ENCODE results near the gene MGAT5. TPM values are rescaled to one million over a fixed set of nuclear protein-coding genes. Genes with fewer than 3 reads are reported as not detected.
"Not testable (repeated sequence)": the region's sequence is repeated elsewhere in the genome, so short reads cannot be mapped to it uniquely, and the experiment has no call there.

The MGAT5 gene
- polyA plus RNA-seq, 3 donors, result 51.2 to 54.0 (median 53.7) TPM

DNA sequence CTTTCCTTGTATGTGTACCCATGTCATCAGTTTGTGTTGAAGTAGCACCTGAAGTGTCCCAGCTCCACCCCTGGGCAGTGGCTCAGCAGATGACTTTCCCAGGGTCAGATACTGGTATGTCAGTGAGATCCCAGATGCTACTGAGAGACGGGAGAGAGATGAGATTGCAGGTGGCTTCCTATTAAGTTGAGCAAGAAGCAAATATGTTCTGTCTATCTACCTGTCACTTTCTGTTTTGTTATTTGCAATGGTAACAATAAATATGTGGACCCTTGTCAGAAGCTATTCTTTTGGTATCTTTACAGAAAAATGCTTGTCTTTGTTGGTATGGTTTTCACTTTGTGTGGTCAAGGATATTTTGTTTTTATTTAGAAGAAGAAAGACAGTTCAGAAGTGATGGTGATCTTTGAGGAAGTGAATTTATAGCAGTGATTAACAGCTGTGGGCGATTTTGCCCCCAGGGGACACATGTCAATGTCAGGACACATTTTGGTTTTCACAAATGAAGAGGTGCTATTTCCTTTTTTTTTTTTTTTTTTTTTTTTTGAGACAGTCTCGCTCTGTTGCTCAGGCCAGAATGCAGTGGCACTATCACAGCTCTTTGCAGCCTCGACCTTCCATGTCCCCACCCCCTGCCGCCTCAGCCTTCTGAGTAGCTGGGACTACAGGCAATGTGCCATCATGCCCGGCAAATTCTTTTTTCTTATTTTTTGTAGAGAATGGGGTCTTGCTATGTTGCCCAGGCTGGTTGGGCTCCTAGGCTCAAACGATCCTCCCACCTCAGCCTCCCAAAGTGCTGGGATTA is 21.4 kb downstream of the MGAT5 start:
- DNase-seq (ENCODE audit: low read depth in 3 of 3, low spot score in 2 of 3), result no peak

DNA sequence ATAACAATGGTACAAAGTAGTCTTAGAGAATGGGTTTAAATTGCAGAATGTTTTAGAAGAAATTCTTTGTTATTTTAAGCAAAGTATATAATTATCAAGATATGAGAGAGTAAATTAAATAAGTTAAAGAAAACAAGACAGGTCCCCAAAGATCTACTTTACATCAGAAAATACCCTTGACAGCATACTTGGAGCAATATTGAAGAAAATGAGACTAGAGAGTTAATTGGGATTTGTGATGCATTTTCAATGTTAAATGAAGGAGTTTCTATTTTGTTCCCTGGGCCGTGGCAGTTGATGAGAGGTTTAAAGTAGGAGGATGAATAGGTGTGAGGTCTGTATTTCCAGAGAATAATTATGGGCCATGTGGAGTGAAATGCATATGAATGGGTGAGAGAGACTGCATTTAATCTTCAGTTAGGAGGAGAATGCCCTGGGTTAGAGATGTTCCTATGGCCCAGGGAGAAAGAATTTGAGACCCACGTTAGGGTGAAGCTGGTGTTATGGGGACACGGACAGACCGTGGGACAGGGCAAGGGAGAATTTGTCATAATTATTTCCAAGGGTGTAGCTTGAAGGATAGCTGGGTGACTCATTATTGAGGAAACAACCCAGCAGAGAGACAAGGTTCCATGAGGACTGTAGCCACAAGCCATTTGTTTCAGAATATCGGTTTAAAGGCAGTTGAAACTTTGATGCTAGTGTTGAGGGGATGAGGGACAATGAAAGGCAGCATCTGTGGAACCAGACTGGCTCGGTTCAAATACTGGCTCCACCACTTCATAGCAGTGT is 22.7 kb downstream of the MGAT5 start:
- DNase-seq (ENCODE audit: low read depth in 3 of 3, low spot score in 2 of 3), result no peak

DNA sequence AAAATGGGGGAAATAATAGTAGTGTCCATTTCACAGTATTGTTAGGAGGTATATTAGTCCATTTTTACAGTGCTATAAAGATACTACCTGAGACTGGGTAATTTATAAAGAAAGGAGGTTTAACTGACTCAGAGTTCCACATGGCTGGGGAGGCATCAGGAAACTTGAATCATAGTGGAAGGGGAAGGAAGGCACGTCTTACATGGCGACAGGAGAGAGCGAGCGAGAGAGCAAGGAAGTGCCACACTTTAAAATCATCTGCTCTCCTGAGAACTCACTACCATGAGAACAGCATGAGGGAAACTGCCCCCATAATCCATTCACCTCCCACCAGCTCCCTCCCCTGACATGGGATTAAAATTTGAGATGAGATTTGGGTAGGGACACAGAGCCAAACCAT is 23.4 kb downstream of the MGAT5 start:
- no peak for DNase-seq (ENCODE audit: low read depth in 3 of 3, low spot score in 2 of 3)

DNA sequence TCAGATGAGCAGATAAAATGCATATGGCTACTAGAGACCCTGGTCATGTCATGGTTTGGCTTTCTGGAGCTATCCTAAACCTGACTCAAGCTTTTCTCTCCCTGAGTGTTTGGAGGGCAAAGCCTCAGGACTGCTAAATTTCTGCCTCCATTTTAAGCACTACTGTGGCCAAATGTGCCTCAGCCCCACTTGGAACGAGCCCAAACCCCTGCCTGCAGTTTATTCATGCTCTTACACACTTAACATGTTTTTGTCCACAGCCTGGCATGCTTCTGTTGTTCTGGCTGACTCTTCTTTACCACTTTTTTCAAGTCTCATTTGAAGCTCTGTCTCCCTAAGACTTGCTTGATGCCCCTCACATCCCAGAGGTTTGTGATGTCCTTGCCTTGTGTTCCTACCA is 24.7 kb downstream of the MGAT5 start:
- no peak for DNase-seq (ENCODE audit: low read depth in 3 of 3, low spot score in 2 of 3)

DNA sequence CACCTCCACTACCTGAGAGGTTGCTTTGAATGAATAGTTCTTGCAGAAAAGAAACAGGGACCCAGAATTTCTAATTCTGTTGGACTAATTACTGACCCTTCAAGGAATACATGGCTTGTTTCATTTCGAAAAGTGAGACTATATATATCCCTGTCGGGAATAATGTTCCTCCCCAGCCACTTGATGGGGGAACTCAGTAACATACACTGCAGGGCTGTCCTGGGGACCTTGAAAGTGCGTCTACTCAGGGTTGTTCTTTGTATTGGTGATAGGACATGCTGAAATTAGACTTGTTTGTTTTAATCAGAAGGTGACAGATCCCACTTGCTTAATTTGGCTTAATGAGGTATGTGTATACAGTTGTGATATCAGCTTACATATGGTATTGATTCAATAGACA is 25.5 kb downstream of the MGAT5 start:
- no peak for DNase-seq (ENCODE audit: low read depth in 3 of 3, low spot score in 2 of 3)

DNA sequence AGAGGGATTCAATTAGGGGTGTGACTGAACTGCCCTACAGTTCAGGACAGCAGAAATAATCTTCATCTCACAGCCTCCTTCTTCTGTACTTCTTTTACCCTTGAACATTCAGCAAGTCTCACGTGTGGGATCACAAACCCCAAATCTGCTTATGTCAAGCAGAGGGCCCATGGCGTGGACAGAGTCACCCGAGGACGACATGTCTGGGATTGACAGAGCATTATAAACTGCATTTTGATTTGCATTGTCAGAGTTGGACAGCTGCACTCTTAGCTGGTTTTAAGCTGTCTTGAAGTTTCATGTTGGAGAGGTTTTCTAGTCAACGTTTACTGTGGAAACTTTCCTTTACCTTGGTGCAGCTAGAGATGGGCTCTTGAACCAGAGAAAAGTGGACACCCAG is 26.4 kb downstream of the MGAT5 start:
- DNase-seq (ENCODE audit: low read depth in 3 of 3, low spot score in 2 of 3), result no peak

DNA sequence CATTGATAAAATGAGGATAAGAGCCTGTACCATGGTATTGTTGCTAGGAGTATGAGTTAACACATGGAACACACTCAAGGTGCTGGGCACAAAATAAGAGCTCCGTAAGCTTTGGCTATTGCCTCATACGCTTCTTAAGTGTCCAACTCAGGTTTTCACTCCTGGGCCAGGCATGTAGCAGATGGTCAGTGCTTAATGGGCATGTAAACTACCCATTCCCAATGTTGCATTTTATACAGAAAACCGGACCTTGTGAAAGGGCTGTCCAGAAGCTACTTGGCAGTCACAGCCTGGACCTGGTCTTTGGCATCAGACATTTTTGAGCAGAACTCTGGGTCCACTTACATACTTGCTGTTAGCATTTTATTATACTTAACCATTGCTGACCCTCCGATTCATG is 26.9 kb downstream of the MGAT5 start:
- no peak for DNase-seq (ENCODE audit: low read depth in 3 of 3, low spot score in 2 of 3)

DNA sequence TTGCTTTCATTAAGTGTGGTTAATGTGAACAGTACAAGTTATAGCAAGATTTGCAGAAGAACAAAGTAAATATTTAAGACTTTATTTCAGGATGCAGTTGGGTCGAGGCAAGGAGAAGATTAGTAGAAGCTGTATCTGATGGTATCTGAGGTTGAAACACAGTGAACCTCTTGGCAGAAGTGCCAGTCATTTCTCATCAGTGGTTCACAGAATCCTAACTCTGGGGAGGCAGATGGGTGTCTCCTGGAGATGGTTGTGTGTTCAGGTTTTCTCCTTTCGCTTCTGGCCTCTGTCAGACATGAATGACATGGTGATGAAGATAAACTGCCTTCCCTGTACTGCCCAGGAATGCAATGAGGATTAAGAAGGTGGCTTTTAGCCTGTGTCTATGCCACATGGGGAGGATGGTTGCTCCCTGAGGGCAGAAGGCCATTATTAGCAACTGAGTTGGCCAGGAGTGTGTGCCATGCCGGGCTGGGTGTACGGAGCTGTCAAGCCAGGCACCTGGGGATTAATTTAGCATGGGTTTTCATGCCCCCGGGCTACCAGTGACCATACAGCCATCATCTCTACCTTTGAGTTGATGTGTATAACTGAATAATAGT is 28.0 kb downstream of the MGAT5 start:
- DNase-seq (ENCODE audit: low read depth in 3 of 3, low spot score in 2 of 3), result no peak

DNA sequence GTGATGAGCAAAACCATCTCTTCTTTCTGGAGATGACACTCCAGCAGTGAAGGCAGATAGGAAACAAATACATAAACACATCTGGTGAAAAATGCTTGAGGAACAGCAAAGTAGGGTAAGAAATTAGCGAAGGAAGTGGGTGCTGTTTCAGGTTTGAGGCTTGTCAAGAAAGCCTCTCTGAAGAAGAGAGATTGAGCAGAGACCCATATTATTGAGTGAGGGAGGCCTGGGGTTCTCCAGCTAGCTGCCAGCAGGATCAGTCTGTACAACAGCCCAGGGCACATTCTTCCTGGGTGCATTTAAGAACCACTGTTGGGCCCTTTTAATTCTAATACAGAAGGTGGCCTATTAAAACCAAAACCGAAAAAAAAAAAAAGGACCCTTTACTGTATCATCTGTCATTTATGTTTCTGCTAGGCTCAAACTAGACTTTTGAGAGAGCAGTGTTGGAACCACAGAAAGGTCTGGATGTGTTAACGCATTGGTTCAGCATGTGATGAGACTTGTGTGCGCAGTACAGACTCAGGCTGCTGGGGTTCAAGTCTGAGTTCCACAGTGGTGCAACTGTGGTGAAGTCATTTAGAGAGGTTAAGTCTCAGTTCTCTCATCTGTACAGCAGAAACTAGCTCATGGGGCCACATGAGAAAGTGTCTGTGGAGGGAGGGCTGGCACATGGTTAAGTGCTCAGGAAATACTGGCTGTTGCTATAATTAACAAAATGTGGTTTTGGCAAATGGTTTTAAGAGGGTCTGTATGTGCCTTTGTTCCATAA is 28.9 kb downstream of the MGAT5 start:
- DNase-seq (ENCODE audit: low read depth in 3 of 3, low spot score in 2 of 3), result no peak

DNA sequence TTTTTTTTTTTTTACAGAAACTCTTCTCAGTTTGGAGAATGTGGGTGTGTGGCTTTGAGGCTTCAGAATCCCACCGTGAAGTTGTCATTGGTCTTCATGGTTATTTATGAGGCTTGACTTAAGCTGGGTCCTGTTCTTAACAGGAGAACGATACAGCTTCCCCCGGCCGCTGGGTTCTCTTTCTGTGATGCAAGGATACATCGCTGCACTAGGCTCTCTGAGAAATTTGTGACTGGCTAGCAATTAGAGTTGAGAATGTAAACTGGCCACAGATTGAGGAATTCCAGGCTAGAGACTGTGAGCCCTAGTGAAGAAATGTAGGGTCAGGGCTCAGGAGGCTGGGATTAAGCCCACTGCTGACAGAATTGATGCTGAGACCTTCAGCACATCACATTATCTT is 29.8 kb downstream of the MGAT5 start:
- no peak for DNase-seq (ENCODE audit: low read depth in 3 of 3, low spot score in 2 of 3)

DNA sequence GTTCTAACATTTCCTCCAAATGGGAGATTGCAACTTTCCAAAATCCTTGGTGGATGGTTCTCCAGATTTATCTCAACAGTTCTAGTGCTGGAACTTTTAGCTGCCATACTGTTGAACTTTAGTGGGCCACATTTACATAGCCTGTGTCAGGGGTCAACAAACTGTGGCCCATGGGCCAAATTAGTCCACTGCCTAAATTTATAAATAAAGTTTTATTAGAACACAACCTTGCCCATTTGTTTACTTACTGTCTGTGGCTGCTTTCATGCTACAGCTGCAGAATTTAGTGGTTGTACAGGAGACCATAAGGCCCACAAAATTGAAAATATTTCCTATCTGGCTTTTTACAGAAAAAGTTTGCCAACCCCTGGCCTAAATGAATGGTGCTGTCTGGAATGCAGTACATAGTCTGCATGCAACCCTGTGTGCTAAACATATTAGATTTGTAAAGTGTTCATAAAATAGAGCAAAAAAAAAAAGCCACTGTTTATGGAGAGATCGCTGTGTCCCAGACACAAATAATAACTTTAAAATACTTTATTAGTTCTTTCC is 30.3 kb downstream of the MGAT5 start:
- no peak for DNase-seq (ENCODE audit: low read depth in 3 of 3, low spot score in 2 of 3)

DNA sequence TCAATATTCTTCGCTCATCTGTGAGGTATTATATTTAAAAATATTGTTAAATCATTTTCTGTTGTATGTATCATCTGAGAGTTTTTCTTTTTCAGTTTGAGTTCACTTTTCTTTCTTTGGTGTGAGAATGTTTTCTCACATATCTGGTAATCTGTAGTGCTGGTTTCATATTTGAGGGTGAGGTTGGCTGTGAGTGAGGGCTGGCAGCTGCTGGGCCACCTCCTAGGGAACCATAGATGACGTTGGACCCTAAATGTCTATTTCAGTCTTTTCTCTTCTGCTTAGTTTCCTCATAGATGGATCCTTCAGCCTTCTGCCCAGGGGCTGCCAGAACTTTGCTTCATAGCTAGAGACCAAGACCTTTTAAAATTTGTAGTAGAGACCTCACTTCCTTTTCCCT is 33.5 kb downstream of the MGAT5 start:
- DNase-seq (ENCODE audit: low read depth in 3 of 3, low spot score in 2 of 3), result no peak

DNA sequence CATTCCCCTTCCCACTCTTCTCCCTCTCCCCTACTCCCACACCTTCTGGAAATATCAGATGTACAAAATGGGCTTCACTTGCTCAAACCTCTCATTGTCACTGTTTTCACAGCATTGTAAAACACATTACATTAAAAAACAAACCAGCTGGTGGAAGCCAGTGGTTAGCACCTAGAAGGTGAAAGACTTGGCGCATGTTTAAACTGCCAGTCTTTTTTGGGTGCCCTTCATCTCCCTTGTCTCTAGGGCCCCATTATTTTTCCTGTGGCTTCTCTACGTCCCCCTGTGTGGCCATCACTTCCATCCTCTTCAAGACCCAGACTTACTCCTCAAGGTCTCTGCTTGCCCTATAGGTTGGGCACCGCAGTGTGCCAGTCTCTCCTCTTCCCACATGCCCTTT is 34.9 kb downstream of the MGAT5 start:
- DNase-seq (ENCODE audit: low read depth in 3 of 3, low spot score in 2 of 3), result no peak

DNA sequence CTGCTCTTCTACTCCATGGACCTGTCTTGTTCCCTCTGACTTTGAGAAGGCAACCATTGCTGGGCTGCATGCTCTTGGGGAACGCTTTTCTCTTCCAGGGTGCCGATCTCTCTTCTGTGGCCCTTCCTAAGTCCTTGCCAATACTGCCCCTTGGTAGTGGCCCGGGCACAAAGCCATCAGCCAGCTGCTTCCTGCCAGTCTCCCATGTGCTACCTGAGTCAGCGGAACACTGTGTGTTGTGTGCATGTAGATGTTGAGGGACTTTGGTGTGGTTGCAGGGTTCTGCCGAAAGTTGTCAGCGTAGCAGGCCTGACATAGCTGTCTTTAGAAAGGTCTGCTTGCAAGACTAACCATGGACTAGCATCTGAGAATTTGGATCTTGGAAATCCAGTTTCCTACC is 35.4 kb downstream of the MGAT5 start:
- no peak for DNase-seq (ENCODE audit: low read depth in 3 of 3, low spot score in 2 of 3)

DNA sequence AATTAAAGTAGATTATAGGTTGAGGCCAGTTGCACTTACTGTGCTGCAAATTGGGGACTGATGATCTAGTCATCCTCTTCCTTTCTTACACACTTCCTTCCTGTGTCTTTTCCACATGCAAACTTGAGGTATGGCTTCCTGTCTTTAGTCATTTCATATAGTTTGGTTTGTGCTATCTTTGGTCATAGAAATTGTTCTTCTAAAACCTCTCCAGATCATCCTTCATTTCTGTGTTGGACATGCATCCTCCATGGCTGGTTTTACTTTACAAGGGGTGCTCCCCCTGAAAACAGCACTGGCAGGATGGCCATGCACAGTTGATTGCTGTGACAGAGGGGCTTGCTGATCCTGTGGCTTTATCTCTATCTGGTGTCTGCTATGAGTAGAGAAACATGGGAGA is 36.5 kb downstream of the MGAT5 start:
- DNase-seq (ENCODE audit: low read depth in 3 of 3, low spot score in 2 of 3), result no peak

DNA sequence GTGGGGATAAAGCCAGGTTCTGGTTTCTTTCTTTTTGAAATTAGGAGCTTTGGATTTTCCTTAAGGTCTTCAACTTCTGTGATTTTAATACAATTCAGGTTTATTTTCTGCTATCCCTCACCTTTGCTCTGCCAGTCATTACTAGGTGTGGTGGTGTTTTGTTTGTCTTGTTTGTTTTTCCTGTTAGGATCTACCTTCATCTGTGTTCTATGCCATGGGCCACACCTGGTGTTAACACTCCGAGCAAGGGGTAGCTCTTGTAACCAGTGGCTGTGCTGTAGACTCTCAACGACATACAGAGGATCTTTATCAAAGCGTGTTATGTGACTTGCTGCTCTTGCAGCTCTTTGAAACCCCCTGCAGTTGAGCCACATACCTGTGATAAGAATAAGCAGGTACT is 38.6 kb downstream of the MGAT5 start:
- DNase-seq (ENCODE audit: low read depth in 3 of 3, low spot score in 2 of 3), result no peak

DNA sequence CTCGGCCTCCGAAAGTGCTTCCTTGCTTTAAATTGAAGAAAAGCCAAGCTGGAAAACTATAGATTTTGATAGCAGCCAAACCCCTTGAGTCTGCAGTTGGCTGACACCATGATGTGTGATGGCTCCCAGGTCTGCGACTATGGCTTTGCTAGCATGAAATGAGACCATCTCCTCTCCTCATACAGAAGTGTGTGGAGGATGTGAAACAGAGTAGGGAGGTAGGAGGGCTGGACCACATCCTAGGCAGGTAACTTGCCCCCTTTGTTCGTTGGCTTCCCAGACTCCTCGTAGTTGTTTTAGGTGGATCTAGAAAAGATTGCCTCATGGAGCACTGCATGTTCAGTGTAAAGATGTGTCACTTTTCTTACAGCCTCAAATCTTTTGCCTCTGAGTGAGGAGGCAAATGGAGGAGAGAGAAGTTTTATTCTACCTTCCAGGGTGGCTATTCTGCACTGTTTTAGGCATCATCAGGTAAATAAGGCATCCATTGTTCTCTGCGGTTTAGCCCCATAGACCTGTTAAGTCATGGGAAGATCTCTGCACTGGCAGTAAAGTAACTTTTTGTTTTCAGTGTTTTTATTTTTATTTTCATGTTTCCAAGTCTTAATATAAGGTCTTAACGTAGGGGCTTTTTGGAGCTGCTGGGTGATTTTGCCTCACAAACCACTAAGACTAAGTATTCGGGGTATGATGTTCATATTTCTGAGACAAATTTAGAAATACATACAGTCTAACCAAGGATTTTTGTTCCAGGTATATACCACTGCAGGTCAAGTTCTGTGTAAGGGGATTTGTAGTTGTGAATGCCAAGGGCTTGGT is 40.1 kb downstream of the MGAT5 start:
- DNase-seq (ENCODE audit: low read depth in 3 of 3, low spot score in 2 of 3), result no peak

DNA sequence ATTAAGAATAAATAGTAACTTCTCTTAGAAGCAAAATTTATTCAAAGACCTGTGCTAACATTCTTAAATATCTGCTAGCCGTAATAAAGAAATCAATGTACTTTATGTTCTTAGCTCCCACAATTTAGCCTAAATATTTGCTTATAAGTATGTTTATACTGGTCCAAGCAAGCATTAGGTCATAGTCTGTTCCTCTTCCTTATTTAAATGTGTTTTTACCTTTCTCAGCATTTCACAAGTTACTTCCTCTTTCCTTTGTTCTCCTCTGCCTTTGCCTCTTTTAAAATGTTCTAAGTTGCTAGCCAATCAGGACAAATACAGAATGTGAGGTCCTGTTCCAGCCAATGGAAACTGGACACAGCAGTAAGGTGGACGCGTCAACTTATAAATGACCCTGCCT is 40.7 kb downstream of the MGAT5 start:
- DNase-seq (ENCODE audit: low read depth in 3 of 3, low spot score in 2 of 3), result not testable (repeated sequence)

DNA sequence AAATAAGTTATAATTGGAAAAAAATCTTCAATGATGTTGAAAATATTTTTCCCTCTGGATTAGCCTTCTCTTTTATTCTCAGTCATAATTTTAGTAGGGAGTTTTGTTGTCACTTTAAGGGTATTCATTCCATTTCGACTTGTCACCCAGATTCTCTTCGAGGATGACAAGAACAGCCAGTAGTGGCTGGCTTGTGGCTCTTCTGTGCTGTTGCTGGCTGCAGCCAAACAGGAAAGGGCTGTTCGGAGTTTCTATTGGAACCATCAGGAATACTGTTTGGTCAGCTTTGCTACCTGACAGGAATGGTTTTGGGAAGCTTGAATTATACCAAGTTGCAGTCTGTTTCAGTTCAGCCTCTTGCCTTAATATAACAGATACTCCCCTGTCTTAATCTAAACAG is 41.6 kb downstream of the MGAT5 start:
- no peak for DNase-seq (ENCODE audit: low read depth in 3 of 3, low spot score in 2 of 3)

DNA sequence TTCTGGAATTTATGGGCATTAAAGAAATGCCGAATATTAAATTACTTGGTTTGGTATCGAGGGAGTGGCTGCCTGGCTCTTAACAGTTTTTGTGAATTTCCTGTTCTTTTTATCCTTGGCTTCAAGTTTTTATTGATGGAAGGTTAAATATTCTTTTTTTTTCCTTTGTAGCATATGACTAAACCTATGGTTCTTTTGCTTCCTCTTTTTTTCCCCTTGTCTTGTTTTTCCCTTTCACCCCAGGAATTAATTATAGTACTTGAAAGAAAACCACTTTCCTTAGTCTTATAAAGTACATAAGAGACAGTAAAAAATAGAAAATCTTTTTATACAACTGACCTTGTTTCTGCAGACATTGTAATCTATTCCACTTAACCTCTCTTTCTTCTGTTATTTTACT is 42.4 kb downstream of the MGAT5 start:
- no peak for DNase-seq (ENCODE audit: low read depth in 3 of 3, low spot score in 2 of 3)
